ENCODE measurements around the gene SPINK4.
A peak's percentile ranks its signal among the peaks of the same experiment; 100 is the strongest.

SPINK4 gene

GRCh38 chr9:33257276-33257675 is 17.3 kb downstream of the SPINK4 start:
- DNase-seq (ENCODE audit: low read depth in 2 of 2): no peak

- no peak for DNase-seq (ENCODE audit: low read depth in 2 of 2)
Measured at GRCh38 chr9:33260372-33260771, 20.4 kb downstream of the SPINK4 start.

- peak in 1 of 2 donors; percentile 10 for DNase-seq (ENCODE audit: low read depth in 2 of 2)
Measured at GRCh38 chr9:33263131-33264002, 23.4 kb downstream of the SPINK4 start.

- DNase-seq (ENCODE audit: low read depth in 2 of 2): peak in 1 of 2 donors; percentile 18
Measured at GRCh38 chr9:33264003-33264472, 24.1 kb downstream of the SPINK4 start.

GRCh38 chr9:33264473-33265177 is 24.7 kb downstream of the SPINK4 start, which contains the start of the genes BAG1 and CHMP5:
Gene BAG1, minus strand, starts transcription at chr9:33264708.
Gene CHMP5, plus strand, starts transcription at chr9:33265049. Its CDS starts 30 bp downstream, at chr9:33265079.
- DNase-seq (ENCODE audit: low read depth in 2 of 2): peak; percentile 100

GRCh38 chr9:33265211-33265865 is 25.4 kb downstream of the SPINK4 start:
- DNase-seq (ENCODE audit: low read depth in 2 of 2): no peak

GRCh38 chr9:33267151-33267767 is 27.3 kb downstream of the SPINK4 start:
- DNase-seq (ENCODE audit: low read depth in 2 of 2): no peak

- DNase-seq (ENCODE audit: low read depth in 2 of 2): no peak
Measured at GRCh38 chr9:33270146-33270545, 30.2 kb downstream of the SPINK4 start.

- no peak for DNase-seq (ENCODE audit: low read depth in 2 of 2)
Measured at GRCh38 chr9:33272061-33272460, 32.1 kb downstream of the SPINK4 start.

- no peak for DNase-seq (ENCODE audit: low read depth in 2 of 2)
Measured at GRCh38 chr9:33273266-33273971, 33.5 kb downstream of the SPINK4 start.

- no peak for DNase-seq (ENCODE audit: low read depth in 2 of 2)
Measured at GRCh38 chr9:33273972-33274328, 34.0 kb downstream of the SPINK4 start.

- no peak for DNase-seq (ENCODE audit: low read depth in 2 of 2)
Measured at GRCh38 chr9:33277484-33277883, 37.5 kb downstream of the SPINK4 start.

- no peak for DNase-seq (ENCODE audit: low read depth in 2 of 2)
Measured at GRCh38 chr9:33285502-33285901, 45.5 kb downstream of the SPINK4 start.

- DNase-seq (ENCODE audit: low read depth in 2 of 2): peak in 1 of 2 donors; percentile 38
Measured at GRCh38 chr9:33287087-33287490, 47.1 kb downstream of the SPINK4 start.

GRCh38 chr9:33288235-33288634 is 48.3 kb downstream of the SPINK4 start:
- DNase-seq (ENCODE audit: low read depth in 2 of 2): no peak

- no peak for DNase-seq (ENCODE audit: low read depth in 2 of 2)
Measured at GRCh38 chr9:33288828-33289483, 49.0 kb downstream of the SPINK4 start.

- peak in 1 of 2 donors; percentile 26 for DNase-seq (ENCODE audit: low read depth in 2 of 2)
Measured at GRCh38 chr9:33289496-33289895, 49.5 kb downstream of the SPINK4 start.

- DNase-seq (ENCODE audit: low read depth in 2 of 2): no peak
Measured at GRCh38 chr9:33289936-33290246, 49.9 kb downstream of the SPINK4 start.

- peak; percentile 94 to 95 for DNase-seq (ENCODE audit: low read depth in 2 of 2)
Measured at GRCh38 chr9:33290247-33291030, 50.5 kb downstream of the SPINK4 start, which contains the start of gene NFX1. Gene NFX1, plus strand, starts transcription at chr9:33290516. Its CDS starts 57 bp downstream, at chr9:33290573.

- DNase-seq (ENCODE audit: low read depth in 2 of 2): no peak
Measured at GRCh38 chr9:33291031-33291397, 51.0 kb downstream of the SPINK4 start.
